Measurements from ENCODE around the gene QPCT.
"Not testable (repeated sequence)": the region's sequence is repeated elsewhere in the genome, so short reads cannot be mapped to it uniquely, and the experiment has no call there.

QPCT gene

DNA sequence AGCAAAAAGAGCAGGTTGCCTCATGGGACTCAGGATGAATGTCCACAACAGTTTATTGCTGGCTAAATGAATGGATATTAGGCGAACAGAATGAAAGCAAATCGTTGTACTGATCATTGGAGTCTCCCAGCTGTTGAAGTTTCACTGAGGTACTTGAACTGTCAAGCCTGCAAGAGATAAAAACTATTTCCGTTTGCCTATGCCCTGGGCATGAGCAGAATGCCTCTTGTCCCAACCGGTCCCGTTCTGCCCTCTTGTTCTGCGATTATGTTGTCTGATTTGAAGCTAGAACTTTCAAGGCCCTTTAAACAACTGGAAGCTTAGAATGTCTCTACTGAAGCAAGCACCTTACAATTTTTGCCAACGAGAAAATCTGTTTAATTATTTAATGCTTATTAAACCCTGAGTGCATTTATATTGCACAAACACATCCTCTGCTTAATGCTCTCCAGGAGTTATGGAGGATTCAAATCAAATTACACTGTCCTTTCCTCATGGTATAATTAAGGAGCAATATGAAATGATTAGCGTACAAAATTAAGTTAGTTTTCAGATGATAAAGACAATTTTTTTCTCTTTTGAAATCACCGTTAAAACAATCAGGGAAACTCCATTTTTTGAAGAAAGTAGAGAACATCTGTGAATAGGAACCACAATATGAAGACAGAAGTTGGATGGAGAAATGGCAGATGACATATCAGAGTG lies 17.7 kb downstream of the QPCT start:
- DNase-seq: no peak

DNA sequence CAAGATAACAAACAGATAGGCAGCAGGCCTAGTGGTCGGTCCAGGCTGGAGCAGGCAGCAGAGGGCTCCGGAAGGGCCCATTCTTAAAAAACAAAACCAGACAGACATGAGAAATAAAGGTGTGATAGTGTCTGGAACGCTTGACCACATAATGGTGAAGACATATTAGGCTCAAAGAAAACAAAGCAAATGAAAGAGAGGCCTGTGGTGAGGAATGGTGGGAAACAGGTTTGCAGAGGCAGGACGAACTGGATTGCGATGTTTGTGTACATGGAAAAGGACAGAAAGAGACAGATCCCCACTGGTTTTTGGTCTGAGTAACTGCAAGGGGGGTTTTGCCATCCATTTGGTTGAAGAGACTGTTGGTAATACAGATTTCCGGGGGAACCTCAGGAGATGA lies 19.9 kb downstream of the QPCT start:
- no peak for DNase-seq

- DNase-seq: no peak
These were observed 21.2 kb downstream of the QPCT start for GRCh38 chr2:37365669-37366068.

- DNase-seq: no peak
These were observed 22.3 kb downstream of the QPCT start for GRCh38 chr2:37366773-37367172.

DNA sequence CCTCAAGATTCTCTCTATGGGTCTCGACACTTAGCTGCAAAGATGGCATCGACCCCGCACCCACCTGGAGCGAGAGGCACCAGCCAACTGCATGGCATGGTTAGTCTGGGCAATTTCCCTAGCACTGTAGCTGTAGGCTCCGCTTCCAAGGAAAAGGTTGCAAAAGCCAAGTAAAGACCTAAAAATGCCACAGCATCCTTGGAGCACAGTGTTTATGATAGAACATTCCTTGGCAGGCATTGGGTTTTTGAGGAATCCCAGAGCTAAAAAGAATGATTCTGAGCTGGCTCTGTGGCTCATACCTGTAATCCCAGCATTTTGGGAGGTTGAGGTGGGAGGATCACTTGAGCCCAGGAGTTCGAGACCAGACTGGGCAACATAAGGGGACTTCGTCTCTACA lies 22.9 kb downstream of the QPCT start:
- no peak for DNase-seq

GRCh38 chr2:37367984-37368383 lies 23.6 kb downstream of the QPCT start:
- DNase-seq: no peak

GRCh38 chr2:37370666-37371065 lies 26.2 kb downstream of the QPCT start:
- no peak for DNase-seq

DNA sequence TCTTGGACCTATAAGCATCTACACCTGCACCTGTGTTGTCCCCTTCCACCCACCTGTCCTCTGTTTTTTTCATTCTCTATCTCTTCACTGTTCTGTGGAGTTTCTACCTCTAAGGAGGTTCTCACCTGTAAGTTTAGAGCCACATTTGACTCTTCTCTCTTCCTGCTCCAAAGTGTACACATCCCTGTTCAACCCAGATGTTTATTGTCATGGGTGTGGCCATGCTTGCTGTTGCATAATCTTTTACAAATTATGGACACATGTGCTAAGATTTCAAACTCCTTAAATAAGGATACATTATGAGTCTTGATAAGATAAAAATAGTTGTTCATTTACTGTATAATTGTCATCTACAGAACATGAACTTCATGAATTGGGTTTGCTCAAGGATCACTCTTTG lies 27.6 kb downstream of the QPCT start:
- DNase-seq: no peak

- DNase-seq: no peak
These were observed 31.4 kb downstream of the QPCT start for GRCh38 chr2:37375741-37376288.

GRCh38 chr2:37376421-37377186 lies 32.2 kb downstream of the QPCT start:
- no peak for DNase-seq

- no peak for DNase-seq
These were observed 32.7 kb downstream of the QPCT start for GRCh38 chr2:37377187-37377532.

DNA sequence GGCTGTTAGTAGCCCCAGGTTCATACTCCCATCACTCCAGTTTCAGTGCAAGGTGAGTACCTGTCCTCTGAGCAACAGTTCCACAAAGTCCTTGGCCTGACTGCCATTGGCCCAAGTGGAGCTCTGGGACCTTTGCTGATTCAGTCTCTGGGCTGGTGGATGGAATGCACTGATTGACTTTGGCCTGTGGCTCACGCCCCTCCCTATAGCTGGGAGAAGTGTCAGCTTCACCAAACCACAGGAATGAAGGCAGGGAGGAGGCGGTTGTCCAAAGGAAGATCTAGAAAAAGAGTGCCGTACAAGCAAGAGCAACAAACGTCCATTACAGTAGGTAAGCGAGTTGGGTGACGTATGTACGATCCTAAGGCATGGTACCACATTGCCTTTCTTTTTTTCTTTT lies 34.0 kb downstream of the QPCT start:
- DNase-seq: no peak

- no peak for DNase-seq
These were observed 35.5 kb downstream of the QPCT start for GRCh38 chr2:37379881-37380296.

DNA sequence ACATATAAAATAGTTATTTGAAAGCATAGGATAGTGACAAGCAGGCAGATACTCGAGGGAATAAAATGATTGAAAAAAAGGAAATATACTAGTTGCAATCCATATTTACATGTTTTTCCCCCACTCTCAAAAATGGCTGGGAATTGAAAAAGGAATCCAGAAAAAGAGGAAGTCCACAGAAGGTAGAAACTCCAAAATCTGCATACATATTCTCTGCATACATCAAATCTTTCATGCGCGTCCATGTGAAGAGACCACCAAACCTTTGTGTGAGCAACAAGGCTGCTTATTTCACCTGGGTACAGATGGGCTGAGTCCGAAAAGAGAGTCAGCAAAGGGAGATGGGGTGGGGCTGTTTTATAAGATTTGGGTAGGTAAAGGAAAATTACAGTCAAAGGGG lies 36.4 kb downstream of the QPCT start:
- not testable (repeated sequence) for DNase-seq

GRCh38 chr2:37384261-37384660 lies 39.8 kb downstream of the QPCT start:
- not testable (repeated sequence) for DNase-seq

GRCh38 chr2:37387148-37387835 lies 42.9 kb downstream of the QPCT start:
- DNase-seq: no peak

GRCh38 chr2:37388074-37388473 lies 43.6 kb downstream of the QPCT start:
- no peak for DNase-seq

DNA sequence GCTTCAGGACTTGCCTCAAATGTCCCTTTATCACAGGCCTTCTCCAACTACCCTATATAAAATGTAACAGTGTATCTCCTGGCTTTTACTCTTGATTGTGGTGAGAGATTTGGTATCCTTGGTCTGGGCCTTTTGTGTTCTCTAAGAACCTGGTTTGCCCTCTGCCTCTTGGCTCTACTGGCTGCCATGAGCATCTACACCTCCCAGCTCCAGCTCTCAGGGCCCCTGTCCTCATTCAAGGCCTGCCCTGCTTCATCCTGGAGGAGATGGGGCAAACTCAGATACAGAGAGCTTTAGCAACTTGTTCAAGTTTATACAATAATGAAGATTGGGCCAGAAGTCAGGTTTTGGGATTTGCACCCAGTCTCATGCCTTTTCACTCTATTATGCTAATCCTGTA lies 45.0 kb downstream of the QPCT start:
- DNase-seq: no peak

DNA sequence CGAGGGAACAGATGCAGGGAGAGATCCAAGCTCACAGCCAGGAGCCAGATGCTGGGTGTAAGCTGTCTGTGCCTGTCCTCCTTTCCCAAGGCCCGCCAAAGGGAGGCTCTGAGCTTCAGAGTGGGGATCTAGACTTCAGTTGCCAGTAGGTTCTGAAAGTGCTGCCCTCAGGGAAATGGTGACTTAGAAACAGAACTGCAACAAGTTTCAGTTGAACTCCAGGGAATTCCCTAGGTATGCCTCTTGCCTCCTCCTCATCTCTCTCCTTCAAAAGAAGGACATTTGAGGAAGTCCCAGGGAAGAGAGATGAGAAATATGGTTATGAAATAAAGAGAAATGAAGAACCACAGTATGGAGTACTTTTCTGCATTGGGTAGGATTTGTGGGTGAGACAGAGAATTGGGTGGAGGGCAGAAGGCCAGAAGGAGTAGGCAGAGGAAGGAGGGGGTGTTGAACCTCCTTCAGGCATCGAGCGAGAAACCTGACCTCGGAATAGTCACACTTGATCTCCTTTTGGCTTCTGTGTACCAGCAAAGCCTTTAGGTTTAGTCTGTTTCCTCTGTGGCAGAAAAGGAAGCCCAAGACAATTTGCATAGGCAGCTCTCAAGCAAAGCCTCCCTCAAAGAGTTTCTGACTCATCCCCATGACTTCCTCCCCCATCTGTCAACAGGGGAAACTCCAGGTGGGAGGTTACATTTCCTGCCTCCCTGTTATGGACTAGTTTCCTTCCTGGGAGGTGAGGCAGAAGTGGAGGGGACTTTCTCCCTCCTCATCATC lies 45.7 kb downstream of the QPCT start:
- DNase-seq: peak; percentile 19

- no peak for DNase-seq
These were observed 46.3 kb downstream of the QPCT start for GRCh38 chr2:37390777-37391176.

GRCh38 chr2:37391711-37392110 lies 47.3 kb downstream of the QPCT start:
- DNase-seq: no peak

GRCh38 chr2:37392428-37392827 lies 48.0 kb downstream of the QPCT start:
- no peak for DNase-seq

DNA sequence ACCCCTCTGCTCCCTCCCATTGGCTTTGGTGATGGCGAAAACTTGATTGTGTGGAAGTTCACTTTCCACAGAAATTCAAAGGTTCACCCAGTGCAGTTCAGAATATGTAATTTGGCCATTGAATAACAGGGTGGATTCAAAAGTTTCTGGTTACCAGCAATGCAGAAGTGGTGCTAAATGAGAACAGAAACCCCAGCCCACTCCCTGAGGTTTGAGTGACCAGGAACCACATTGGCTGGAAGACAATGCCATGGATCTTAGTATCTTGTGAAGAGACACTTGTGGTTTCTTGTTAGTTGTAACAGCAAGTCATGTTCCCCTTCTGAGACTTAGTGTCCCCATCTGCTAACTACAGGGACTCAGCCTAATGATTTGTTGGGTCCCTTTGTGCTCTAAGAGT lies 49.8 kb downstream of the QPCT start:
- DNase-seq: no peak

All from NCI-H1694 treated with DMSO at 0.1 percent for 48 hours (cell line).